Endothelial cell of umbilical vein (primary cell): Measurements from ENCODE around the gene MON1A. TPM values are rescaled to one million over a fixed set of nuclear protein-coding genes. Genes with fewer than 3 reads are reported as not detected.
"Not testable (repeated sequence)": the region's sequence is repeated elsewhere in the genome, so short reads cannot be mapped to it uniquely, and the experiment has no call there.

Experiments used
- BruUV-seq: library from RNA; stranded (reverse); fragments of 400-500 nt; replicated peaks from 2 replicates; lab custom pipeline; 2021; lab: Mats Ljungman, UMichigan
- CTCF ChIA-PET: fragments of 300-600, 350-600 bp; sonication (Branson Sonifier 250); formaldehyde crosslinking; loops from one replicate; lab custom pipeline; 2021; ENCODE audit warnings: antibody characterized with exemption, inconsistent platforms; lab: Charles Lee
- POLR2A ChIA-PET: fragments of 300-600, 350-600 bp; sonication (Branson Sonifier 250); formaldehyde crosslinking; loops from one replicate; lab custom pipeline; 2021; ENCODE audit warnings: antibody characterized with exemption, inconsistent platforms; lab: Charles Lee
- DNase-seq: peaks from one replicate; pipeline ENCODE4 v3.0.0-alpha.2; 2011; ENCODE audit warnings: low read depth, low spot score
- FAIRE-seq: peaks from 2 replicates; lab custom pipeline; 2011; peaks lifted over from hg19 to GRCh38; lab: Jason Lieb, UNC
- H2AFZ ChIP-seq: 2 replicates; pipeline ENCODE4 v1.6.0; 2012; ENCODE audit warnings: low read depth, low read length, control low read depth, inconsistent platforms
- H3K27ac ChIP-seq: 2 replicates; pipeline ENCODE4 v1.5.1; 2011; ENCODE audit warnings: low read depth, mild to moderate bottlenecking, control low read depth, low read length, moderate library complexity; ENCODE audit not compliant: insufficient read depth
- H3K27me3 ChIP-seq, 2 experiments: 2 replicates each; pipeline versions ENCODE4 v1.6.0 to v1.6.1; 2011; ENCODE audit warnings: low read length in 2 of 2, mixed read lengths in 1 of 2; ENCODE audit not compliant: control insufficient read depth in 2 of 2, insufficient read depth in 2 of 2
- H3K36me3 ChIP-seq, 2 experiments: 2 replicates in 1 of 2; 3 replicates in 1 of 2; pipeline ENCODE4 v1.5.1; 2011; ENCODE audit warnings: low read length in 2 of 2, mild to moderate bottlenecking in 1 of 2, moderate library complexity in 1 of 2; ENCODE audit not compliant: control insufficient read depth in 2 of 2, insufficient read depth in 2 of 2; ENCODE audit errors: extremely low read depth in 1 of 2
- H3K4me1 ChIP-seq: 3 replicates; pipeline ENCODE4 v1.5.1; 2011; ENCODE audit warnings: mild to moderate bottlenecking, low read length; ENCODE audit not compliant: control insufficient read depth, insufficient read depth; ENCODE audit errors: extremely low read depth
- H3K4me2 ChIP-seq: 2 replicates; pipeline ENCODE4 v1.6.1; 2011; ENCODE audit warnings: low read length, control low read depth, mixed read lengths; ENCODE audit not compliant: insufficient read depth
- H3K4me3 ChIP-seq, 3 experiments: fragments of 200-600 bp in 1 of 3; sonication (generic), shearing (Covaris generic) in 1 of 3; replicated peaks in 1 of 3; 2 replicates each; pipeline ENCODE4 v1.5.1; 2011 to 2016; ENCODE audit warnings: control low read depth in 3 of 3, low read length in 3 of 3, mild to moderate bottlenecking in 2 of 3, inconsistent platforms in 1 of 3, low read depth in 1 of 3, moderate library complexity in 1 of 3; ENCODE audit not compliant: insufficient read depth in 1 of 3
- H3K79me2 ChIP-seq: 2 replicates; pipeline ENCODE4 v1.6.0; 2012; ENCODE audit warnings: low read length, inconsistent platforms; ENCODE audit not compliant: control insufficient read depth, insufficient read depth
- H3K9ac ChIP-seq: replicated peaks from 2 replicates; pipeline ENCODE3; 2011; ENCODE audit warnings: low read length, control low read depth; ENCODE audit not compliant: insufficient read depth; ENCODE audit errors: extremely low read depth
- H3K9me1 ChIP-seq: replicated peaks from 3 replicates; pipeline ENCODE4 v1.6.0; 2011; ENCODE audit warnings: mild to moderate bottlenecking, low read length; ENCODE audit not compliant: control insufficient read depth, insufficient read depth; ENCODE audit errors: extremely low read depth
- H3K9me3 ChIP-seq: replicated peaks from 2 replicates; pipeline ENCODE4 v1.5.1; 2012; ENCODE audit warnings: low read length, inconsistent platforms; ENCODE audit not compliant: control insufficient read depth, insufficient read depth
- H4K20me1 ChIP-seq: replicated peaks from 2 replicates; pipeline ENCODE3; 2011; ENCODE audit warnings: mild to moderate bottlenecking, low read length; ENCODE audit not compliant: control insufficient read depth, insufficient read depth; ENCODE audit errors: extremely low read depth
- dilution Hi-C: fragments of 300-500 bp; cut with MboI; formaldehyde crosslinking; loops from one replicate; pipeline ENCODE4 v1.15.0; 2019; ENCODE audit warnings: low sequenced_read_pairs; ENCODE audit not compliant: extremely low pct_ligation_motif_present
- intact Hi-C: fragments of 100-400 bp; cut with micrococcal nuclease; formaldehyde crosslinking; loops from one replicate; pipeline ENCODE4 v1.10.0; 2022
- polyA plus RNA-seq, 4 experiments: library from polyadenylated mRNA; depleted of rRNA in 3 of 4; stranded (reverse) in 3 of 4; unstranded in 1 of 4; fragments of >200 nt; gene quantifications; 2 replicates each; pipeline versions ENCODE4 v1.2.1 to v1.2.3, GENCODE V29; 2011 to 2012; ENCODE audit warnings: missing spikeins in 1 of 4
- total RNA-seq: library from RNA; stranded (reverse); gene quantifications from 2 replicates; pipeline ENCODE4 v1.2.3, GENCODE V29; 2021
- TF ChIP-seq, protein P1 (sequence below), 2 donors: IDR thresholded peaks; 1 replicate in 1 of 2; 2 replicates in 1 of 2; pipeline ENCODE4 v1.5.1; 2011; ENCODE audit warnings: low read length in 2 of 2, mild to moderate bottlenecking in 2 of 2, moderate library complexity in 2 of 2, control low read depth in 1 of 2, inconsistent platforms in 1 of 2, low read depth in 1 of 2; ENCODE audit not compliant: insufficient read depth in 1 of 2; ENCODE audit errors: extremely low read depth in 1 of 2
- TF ChIP-seq, protein P2 (sequence below): IDR thresholded peaks from 2 replicates; pipeline ENCODE4 v1.6.1; 2011; ENCODE audit not compliant: insufficient read depth, insufficient read length

Gene MON1A
- total and polyA plus RNA-seq, 2 donors (not counting 3 experiments of a cell fraction or from before 2014, with no cell fraction given) = 17.5 to 31.1 TPM

DNA sequence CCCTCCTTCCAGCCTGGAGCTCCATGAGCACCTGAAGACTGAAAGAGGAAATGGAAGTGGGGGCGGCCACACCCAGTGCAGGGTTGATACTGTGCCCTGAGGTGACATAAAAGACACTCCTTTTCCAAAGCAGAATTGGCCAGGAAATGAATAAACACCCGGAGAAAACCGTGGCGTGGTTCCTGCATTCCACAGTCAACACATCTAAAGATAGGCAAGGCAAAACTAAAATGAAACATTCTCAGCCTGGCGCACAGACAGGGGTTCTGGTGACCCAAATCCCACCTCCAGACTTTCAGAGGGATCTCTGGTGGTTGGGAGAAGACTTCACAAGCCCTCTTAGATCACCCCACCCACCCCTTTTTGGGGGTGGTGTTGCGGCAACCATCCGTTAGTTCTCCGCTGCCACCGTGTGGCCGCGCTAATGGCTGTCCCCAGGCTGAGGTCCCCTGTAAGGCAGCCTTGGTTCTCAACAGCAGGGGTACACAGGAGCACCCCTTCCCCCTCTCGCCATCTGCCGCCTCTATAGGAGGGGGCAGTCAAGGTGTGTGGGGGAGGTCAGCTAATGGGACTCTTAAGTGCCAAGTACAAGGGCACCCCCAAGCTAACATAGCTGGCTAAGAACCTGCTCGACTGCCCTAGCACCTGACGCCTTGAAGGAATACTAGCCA lies 23.4 kb downstream of the MON1A start:
- Histone ChIP-seq H3K79me2 (no peaks in the 10 kb centered on the region), H3K27me3 (no peaks in the 10 kb centered on the region), H3K27ac (no peak overlapping the region), H3K9ac (no peak overlapping the region), H3K4me3 (peak overlapping the region in 1 of 3 experiments; percentile 41), H3K9me1 (no peaks in the 10 kb centered on the region), H3K9me3 (no peaks in the 10 kb centered on the region), H3K4me2 (peak overlapping the region; percentile 78), H3K36me3 (peaks cover 0 to 4% of the 10 kb centered on the region in 2 experiments), H3K4me1 (peaks cover 14% of the 10 kb centered on the region), H4K20me1 (no peaks in the 10 kb centered on the region), H2AFZ (peak overlapping the region; percentile 90)
- BruUV-seq = no TSS peak
- intact Hi-C loops = loop anchor here (1.0 to 2.0 kb wide), 5 partner anchors 49 to 203 kb away; partner anchors contain the start of genes AMIGO3, INKA1 and TRAIP
- TF ChIP-seq, protein P1, sequence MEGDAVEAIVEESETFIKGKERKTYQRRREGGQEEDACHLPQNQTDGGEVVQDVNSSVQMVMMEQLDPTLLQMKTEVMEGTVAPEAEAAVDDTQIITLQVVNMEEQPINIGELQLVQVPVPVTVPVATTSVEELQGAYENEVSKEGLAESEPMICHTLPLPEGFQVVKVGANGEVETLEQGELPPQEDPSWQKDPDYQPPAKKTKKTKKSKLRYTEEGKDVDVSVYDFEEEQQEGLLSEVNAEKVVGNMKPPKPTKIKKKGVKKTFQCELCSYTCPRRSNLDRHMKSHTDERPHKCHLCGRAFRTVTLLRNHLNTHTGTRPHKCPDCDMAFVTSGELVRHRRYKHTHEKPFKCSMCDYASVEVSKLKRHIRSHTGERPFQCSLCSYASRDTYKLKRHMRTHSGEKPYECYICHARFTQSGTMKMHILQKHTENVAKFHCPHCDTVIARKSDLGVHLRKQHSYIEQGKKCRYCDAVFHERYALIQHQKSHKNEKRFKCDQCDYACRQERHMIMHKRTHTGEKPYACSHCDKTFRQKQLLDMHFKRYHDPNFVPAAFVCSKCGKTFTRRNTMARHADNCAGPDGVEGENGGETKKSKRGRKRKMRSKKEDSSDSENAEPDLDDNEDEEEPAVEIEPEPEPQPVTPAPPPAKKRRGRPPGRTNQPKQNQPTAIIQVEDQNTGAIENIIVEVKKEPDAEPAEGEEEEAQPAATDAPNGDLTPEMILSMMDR (IDR thresholded peaks at IDR 0.05; ENCODE audit: extremely low read depth in 1 of 2, insufficient read depth in 1 of 2, low read depth in 1 of 2, low read length in 2 of 2) = peak; percentile 63 to 80
- TF ChIP-seq, protein P2, sequence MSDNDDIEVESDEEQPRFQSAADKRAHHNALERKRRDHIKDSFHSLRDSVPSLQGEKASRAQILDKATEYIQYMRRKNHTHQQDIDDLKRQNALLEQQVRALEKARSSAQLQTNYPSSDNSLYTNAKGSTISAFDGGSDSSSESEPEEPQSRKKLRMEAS = no peak
- ChIA-PET CTCF (interaction anchor here (0.6 to 4.0 kb wide), 11 partner anchors 9 to 205 kb away, joined by 3 to 25 read pairs (median 4); partner anchors contain the start of genes AMIGO3 and INKA1), POLR2A (no interaction called here)
- peak; percentile 64 for DNase-seq
- dilution Hi-C loops = no loop called here
- peak; percentile 80 for FAIRE-seq

DNA sequence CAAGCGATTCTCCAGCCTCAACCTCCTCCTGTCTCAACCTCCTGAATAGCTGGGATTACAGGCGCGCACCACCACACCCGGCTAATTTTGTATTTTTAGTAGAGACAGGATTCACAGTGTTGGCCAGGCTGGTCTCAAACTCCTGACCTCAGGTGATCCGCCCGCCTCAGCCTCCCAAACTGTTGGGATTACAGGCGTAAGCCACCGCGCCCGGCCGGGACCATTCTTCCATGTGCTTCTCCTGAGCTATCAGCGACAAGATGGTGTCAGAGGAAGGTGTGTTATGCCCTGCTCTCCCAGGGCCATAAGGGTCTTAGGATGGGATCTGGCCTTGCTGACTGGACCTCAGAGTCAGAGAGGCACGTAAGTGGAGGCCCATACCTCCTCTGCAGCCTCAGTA lies 25.2 kb downstream of the MON1A start:
- H3K27ac ChIP-seq, H3K9ac ChIP-seq, H3K4me2 ChIP-seq, H4K20me1 ChIP-seq, H2AFZ ChIP-seq, H3K4me3 ChIP-seq, FAIRE-seq, DNase-seq, POLR2A ChIA-PET, BruUV-seq, H3K36me3 ChIP-seq, H3K9me1 ChIP-seq, intact Hi-C loops, dilution Hi-C loops, H3K27me3 ChIP-seq, H3K79me2 ChIP-seq, H3K9me3 ChIP-seq: not testable (repeated sequence)
- H3K4me1 ChIP-seq = peaks cover 14% of the 10 kb centered on the region
- CTCF ChIA-PET = interaction anchor here (1.8 to 4.0 kb wide), 3 partner anchors 63 to 201 kb away, joined by 6 to 25 read pairs (median 18); partner anchors contain the start of gene INKA1
